ENCODE data around the gene ALDH1A2. TPM values are rescaled to one million over a fixed set of nuclear protein-coding genes. Genes with fewer than 3 reads are reported as not detected.

The ALDH1A2 gene
- total RNA-seq, 1 donor from 2014 or later: 14.0 TPM

- no peak for DNase-seq
- intact Hi-C loops (cut with micrococcal nuclease): no loop called here
- Histone ChIP-seq H3K27me3 (ENCODE audit: low read depth) (no peaks in the 10 kb centered on the region), H3K4me1 (peaks cover 14% of the 10 kb centered on the region), H3K4me3 (no peak overlapping the region), H3K27ac (replicated peaks) (no peak overlapping the region), H3K36me3 (no peaks in the 10 kb centered on the region), H3K9me3 (replicated peaks) (no peaks in the 10 kb centered on the region)
- TF ChIP-seq CTCF (IDR thresholded peaks at IDR 0.05; ENCODE audit: borderline replicate concordance): no peak
These were observed 114.1 kb downstream of the ALDH1A2 start for GRCh38 chr15:57951328-57951932.

GRCh38 chr15:57950381-57950946 is 115.0 kb downstream of the ALDH1A2 start:
- Histone ChIP-seq H3K27me3 (ENCODE audit: low read depth) (no peaks in the 10 kb centered on the region), H3K4me3 (no peak overlapping the region), H3K27ac (replicated peaks) (no peak overlapping the region), H3K4me1 (peaks cover 14% of the 10 kb centered on the region), H3K9me3 (replicated peaks) (no peaks in the 10 kb centered on the region), H3K36me3 (no peaks in the 10 kb centered on the region)
- intact Hi-C loops (cut with micrococcal nuclease): no loop called here
- DNase-seq: no peak
- TF ChIP-seq CTCF (IDR thresholded peaks at IDR 0.05; ENCODE audit: borderline replicate concordance): no peak

- no peak for TF ChIP-seq CTCF (IDR thresholded peaks at IDR 0.05; ENCODE audit: borderline replicate concordance)
- Histone ChIP-seq H3K4me1 (peaks cover 14% of the 10 kb centered on the region), H3K4me3 (no peak overlapping the region), H3K27me3 (ENCODE audit: low read depth) (no peaks in the 10 kb centered on the region), H3K36me3 (no peaks in the 10 kb centered on the region), H3K27ac (replicated peaks) (no peak overlapping the region), H3K9me3 (replicated peaks) (no peaks in the 10 kb centered on the region)
- DNase-seq: no peak
- intact Hi-C loops (cut with micrococcal nuclease): loop anchor here (10.0 kb wide), 1 partner anchor 55 kb away; no protein-coding TSS in a partner anchor
These were observed 116.1 kb downstream of the ALDH1A2 start for GRCh38 chr15:57949374-57949943.

GRCh38 chr15:57948351-57949289 is 116.9 kb downstream of the ALDH1A2 start:
- Histone ChIP-seq H3K4me1 (peaks cover 5% of the 10 kb centered on the region), H3K27ac (replicated peaks) (no peak overlapping the region), H3K36me3 (no peaks in the 10 kb centered on the region), H3K9me3 (replicated peaks) (no peaks in the 10 kb centered on the region), H3K27me3 (ENCODE audit: low read depth) (no peaks in the 10 kb centered on the region), H3K4me3 (no peak overlapping the region)
- TF ChIP-seq CTCF (IDR thresholded peaks at IDR 0.05; ENCODE audit: borderline replicate concordance): no peak
- no peak for DNase-seq
- intact Hi-C loops (cut with micrococcal nuclease): loop anchor here (10.0 kb wide), 1 partner anchor 54 kb away; no protein-coding TSS in a partner anchor

GRCh38 chr15:57947781-57948180 is 117.7 kb downstream of the ALDH1A2 start:
- Histone ChIP-seq H3K36me3 (no peaks in the 10 kb centered on the region), H3K4me1 (no peaks in the 10 kb centered on the region), H3K9me3 (replicated peaks) (no peaks in the 10 kb centered on the region), H3K27ac (replicated peaks) (peak overlapping the region; percentile 21), H3K27me3 (ENCODE audit: low read depth) (no peaks in the 10 kb centered on the region), H3K4me3 (no peak overlapping the region)
- peak; percentile 43 for DNase-seq
- no peak for TF ChIP-seq CTCF (IDR thresholded peaks at IDR 0.05; ENCODE audit: borderline replicate concordance)
- intact Hi-C loops (cut with micrococcal nuclease): loop anchor here (10.0 kb wide), 1 partner anchor 53 kb away; no protein-coding TSS in a partner anchor

Measured in left ventricle myocardium inferior (tissue), 1 donor.